Colonic mucosa (tissue), 4 donors: ENCODE results near the gene ZNF546. TPM values are rescaled to one million over a fixed set of nuclear protein-coding genes. Genes with fewer than 3 reads are reported as not detected.
A peak's percentile ranks its signal among the peaks of the same experiment; 100 is the strongest.

Source experiments
- DNase-seq: peaks from one replicate; pipeline ENCODE4 v3.0.0-alpha.2; 2020
- H3K27ac ChIP-seq: fragments of 200-600 bp; one replicate; pipeline ENCODE4 v1.8.0; 2021
- H3K27me3 ChIP-seq: fragments of 200-600 bp; one replicate; pipeline ENCODE4 v1.8.0; 2021
- H3K36me3 ChIP-seq: fragments of 200-600 bp; one replicate; pipeline ENCODE4 v1.8.0; 2021
- H3K4me1 ChIP-seq: fragments of 200-600 bp; one replicate; pipeline ENCODE4 v1.8.0; 2021; ENCODE audit warnings: mild to moderate bottlenecking
- H3K4me3 ChIP-seq: fragments of 200-600 bp; one replicate; pipeline ENCODE4 v1.8.0; 2021
- H3K9ac ChIP-seq, 2 donors: one replicate each; pipeline ENCODE4 v1.7.0; 2013; ENCODE audit warnings: control low read depth in 2 of 2, low read depth in 2 of 2, low read length in 2 of 2
- H3K9me3 ChIP-seq: fragments of 200-600 bp; one replicate; pipeline ENCODE4 v1.8.0; 2021
- intact Hi-C: fragments of 100-400 bp; cut with DNase I; formaldehyde crosslinking; loops from one replicate; pipeline ENCODE4 v1.14.1; 2022
- total RNA-seq, 2 donors: library from RNA; stranded (reverse); fragmentation: NEBNext Ultra II Directional in 1 of 2; extraction: Animal tissue kit (Norgen Biotek cat#: 25700) in 1 of 2; gene quantifications; one replicate each; pipeline ENCODE4 v1.2.1, GENCODE V29; 2021
- TF ChIP-seq, protein P1 (sequence below): fragments of 200-600 bp; IDR thresholded peaks from one replicate; pipeline ENCODE4 v1.8.0; 2022; ENCODE audit warnings: antibody characterized with exemption, mild to moderate bottlenecking
- donor health status: healthy.
- donor health status: DM: no; HTN: no; CAD: no.
- donor health status: DM: no; HTN: no; CAD: no.

ZNF546 gene
- total RNA-seq, 2 donors from 2014 or later: 1.1 to 1.3 TPM

DNA sequence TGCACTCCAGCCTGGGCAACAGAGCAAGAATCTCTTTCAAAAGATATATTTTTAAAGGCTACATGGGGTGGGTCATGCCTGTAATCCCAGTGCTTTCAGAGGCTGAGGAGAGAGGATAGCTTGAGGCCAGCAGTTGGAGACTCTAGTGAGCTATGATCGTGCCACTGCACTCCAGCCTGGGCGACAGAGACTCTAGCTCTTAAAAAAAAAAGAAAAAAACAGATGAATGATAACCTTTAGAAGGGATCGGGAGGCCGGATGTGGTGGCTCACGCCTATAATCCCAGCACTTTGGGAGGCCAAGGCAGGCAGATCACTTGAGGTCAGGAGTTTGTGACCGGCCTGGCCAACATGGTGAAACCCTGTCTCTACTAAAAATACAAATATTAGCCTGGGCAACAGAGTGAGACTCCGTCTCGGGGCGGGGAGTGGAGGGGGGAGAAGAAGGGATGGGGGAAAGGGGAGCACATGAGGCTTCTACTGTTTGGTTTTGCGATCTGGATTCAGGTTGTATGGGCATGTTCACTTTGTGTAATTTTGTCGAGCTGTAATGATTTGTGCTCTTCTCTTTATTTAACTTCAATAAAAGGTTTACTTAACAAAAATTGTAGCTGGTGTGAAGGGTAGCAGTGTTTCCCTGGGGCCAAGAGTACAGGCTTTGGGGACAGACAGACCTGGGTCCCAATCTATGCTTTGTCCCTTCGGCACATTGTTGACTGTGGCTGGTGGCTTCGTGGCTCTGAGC lies 27.0 kb upstream of the ZNF546 start:
- peak; percentile 19 for DNase-seq
- H3K36me3 ChIP-seq: peaks cover 4% of the 10 kb centered on the region
- peak overlapping the region; percentile 79 to 93 for H3K9ac ChIP-seq
- TF ChIP-seq, protein P1, sequence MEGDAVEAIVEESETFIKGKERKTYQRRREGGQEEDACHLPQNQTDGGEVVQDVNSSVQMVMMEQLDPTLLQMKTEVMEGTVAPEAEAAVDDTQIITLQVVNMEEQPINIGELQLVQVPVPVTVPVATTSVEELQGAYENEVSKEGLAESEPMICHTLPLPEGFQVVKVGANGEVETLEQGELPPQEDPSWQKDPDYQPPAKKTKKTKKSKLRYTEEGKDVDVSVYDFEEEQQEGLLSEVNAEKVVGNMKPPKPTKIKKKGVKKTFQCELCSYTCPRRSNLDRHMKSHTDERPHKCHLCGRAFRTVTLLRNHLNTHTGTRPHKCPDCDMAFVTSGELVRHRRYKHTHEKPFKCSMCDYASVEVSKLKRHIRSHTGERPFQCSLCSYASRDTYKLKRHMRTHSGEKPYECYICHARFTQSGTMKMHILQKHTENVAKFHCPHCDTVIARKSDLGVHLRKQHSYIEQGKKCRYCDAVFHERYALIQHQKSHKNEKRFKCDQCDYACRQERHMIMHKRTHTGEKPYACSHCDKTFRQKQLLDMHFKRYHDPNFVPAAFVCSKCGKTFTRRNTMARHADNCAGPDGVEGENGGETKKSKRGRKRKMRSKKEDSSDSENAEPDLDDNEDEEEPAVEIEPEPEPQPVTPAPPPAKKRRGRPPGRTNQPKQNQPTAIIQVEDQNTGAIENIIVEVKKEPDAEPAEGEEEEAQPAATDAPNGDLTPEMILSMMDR: no peak
- H3K27me3 ChIP-seq: no peaks in the 10 kb centered on the region
- H3K4me1 ChIP-seq: peaks cover 20% of the 10 kb centered on the region
- peak overlapping the region; percentile 60 for H3K4me3 ChIP-seq
- peak overlapping the region; percentile 95 for H3K27ac ChIP-seq
- no peaks in the 10 kb centered on the region for H3K9me3 ChIP-seq
- intact Hi-C loops: no loop called here

DNA sequence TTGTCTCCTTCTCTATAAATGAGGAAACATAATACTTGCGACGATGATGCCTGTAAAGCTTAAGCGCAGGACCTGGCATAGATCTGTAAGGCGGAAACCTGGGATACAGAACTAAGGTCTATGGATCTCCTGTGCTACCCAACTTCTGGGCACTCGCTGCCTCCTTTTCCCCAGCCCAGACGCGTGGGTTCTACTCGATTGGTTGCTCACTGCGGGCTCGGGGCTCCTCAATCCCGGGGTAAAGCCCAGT lies 26.5 kb upstream of the ZNF546 start:
- no peaks in the 10 kb centered on the region for H3K9me3 ChIP-seq
- H3K27ac ChIP-seq: peak overlapping the region; percentile 95
- H3K27me3 ChIP-seq: no peaks in the 10 kb centered on the region
- DNase-seq: no peak
- TF ChIP-seq, protein P1: no peak
- H3K4me3 ChIP-seq: peak overlapping the region; percentile 60
- H3K4me1 ChIP-seq: peaks cover 20% of the 10 kb centered on the region
- peak overlapping the region; percentile 79 to 93 for H3K9ac ChIP-seq
- intact Hi-C loops: no loop called here
- peaks cover 7% of the 10 kb centered on the region for H3K36me3 ChIP-seq

GRCh38 chr19:39970675-39971379 lies 26.0 kb upstream of the ZNF546 start, which contains the start of gene PSMC4:
PSMC4 (plus strand) TSS chr19:39971165; CDS start chr19:39971203, 38 bp downstream.
- intact Hi-C loops: no loop called here
- peak within 1 kb of the TSS; percentile 95 for H3K27ac ChIP-seq
- H3K4me1 ChIP-seq: peaks cover 20% of the 10 kb centered on the region
- H3K9me3 ChIP-seq: no peaks in the 10 kb centered on the region
- H3K9ac ChIP-seq: peak within 1 kb of the TSS; percentile 79 to 93
- H3K36me3 ChIP-seq: peaks cover 11% of the 10 kb centered on the region
- DNase-seq: peak; percentile 98
- no peaks in the 10 kb centered on the region for H3K27me3 ChIP-seq
- TF ChIP-seq, protein P1: peak; percentile 70
- H3K4me3 ChIP-seq: peak within 1 kb of the TSS; percentile 60

GRCh38 chr19:39971380-39972035 lies 25.4 kb upstream of the ZNF546 start:
- intact Hi-C loops: no loop called here
- peak overlapping the region; percentile 95 for H3K27ac ChIP-seq
- peak overlapping the region; percentile 60 for H3K4me3 ChIP-seq
- peaks cover 20% of the 10 kb centered on the region for H3K4me1 ChIP-seq
- H3K27me3 ChIP-seq: no peaks in the 10 kb centered on the region
- peak overlapping the region; percentile 77 to 93 for H3K9ac ChIP-seq
- H3K36me3 ChIP-seq: peaks cover 12% of the 10 kb centered on the region
- no peak for DNase-seq
- H3K9me3 ChIP-seq: no peaks in the 10 kb centered on the region
- TF ChIP-seq, protein P1: no peak

- DNase-seq: peak; percentile 15
- TF ChIP-seq, protein P1: no peak
- H3K9ac ChIP-seq: no peak overlapping the region
- peaks cover 15% of the 10 kb centered on the region for H3K4me1 ChIP-seq
- H3K27ac ChIP-seq: no peak overlapping the region
- no peaks in the 10 kb centered on the region for H3K9me3 ChIP-seq
- H3K4me3 ChIP-seq: no peak overlapping the region
- H3K27me3 ChIP-seq: no peaks in the 10 kb centered on the region
- intact Hi-C loops: no loop called here
- H3K36me3 ChIP-seq: peaks cover 17% of the 10 kb centered on the region
Measured at GRCh38 chr19:39974377-39975155, 22.3 kb upstream of the ZNF546 start.
